Measurements from ENCODE around the gene RPTOR. TPM values are rescaled to one million over a fixed set of nuclear protein-coding genes. Genes with fewer than 3 reads are reported as not detected.

RPTOR gene
- polyA plus RNA-seq, 1 donor from 2014 or later: 8.0 TPM

DNA sequence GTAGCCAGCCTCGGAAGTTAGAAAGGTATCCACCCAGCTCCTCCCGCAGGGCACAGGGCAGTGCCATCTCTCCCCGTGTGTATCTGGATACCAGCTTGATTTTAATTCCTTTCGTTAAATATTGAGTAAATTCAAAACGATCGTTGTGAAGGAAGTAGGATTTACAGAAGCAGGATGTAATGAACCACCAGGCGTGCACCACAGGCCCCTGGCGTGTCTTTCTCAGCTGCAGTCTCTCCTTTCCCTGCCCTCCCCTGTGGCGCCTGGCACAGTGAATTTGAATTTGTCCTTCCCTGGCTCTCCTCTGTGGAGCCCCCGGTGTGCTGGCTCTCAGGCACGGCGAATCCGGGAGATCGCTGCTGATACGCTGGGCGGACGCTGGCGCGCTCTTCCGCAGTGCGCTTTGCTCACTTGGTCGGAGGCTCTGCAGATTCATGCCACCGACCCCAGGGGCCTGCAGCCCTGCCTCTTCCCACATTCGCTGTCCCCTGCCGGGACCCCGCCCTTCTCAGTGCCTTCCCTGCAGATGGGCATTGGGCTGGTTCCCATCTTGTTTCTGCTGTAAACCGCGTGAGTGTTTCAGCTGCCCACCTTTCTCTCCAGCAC is 164.6 kb downstream of the RPTOR start (continued):
- TF ChIP-seq, protein P1, sequence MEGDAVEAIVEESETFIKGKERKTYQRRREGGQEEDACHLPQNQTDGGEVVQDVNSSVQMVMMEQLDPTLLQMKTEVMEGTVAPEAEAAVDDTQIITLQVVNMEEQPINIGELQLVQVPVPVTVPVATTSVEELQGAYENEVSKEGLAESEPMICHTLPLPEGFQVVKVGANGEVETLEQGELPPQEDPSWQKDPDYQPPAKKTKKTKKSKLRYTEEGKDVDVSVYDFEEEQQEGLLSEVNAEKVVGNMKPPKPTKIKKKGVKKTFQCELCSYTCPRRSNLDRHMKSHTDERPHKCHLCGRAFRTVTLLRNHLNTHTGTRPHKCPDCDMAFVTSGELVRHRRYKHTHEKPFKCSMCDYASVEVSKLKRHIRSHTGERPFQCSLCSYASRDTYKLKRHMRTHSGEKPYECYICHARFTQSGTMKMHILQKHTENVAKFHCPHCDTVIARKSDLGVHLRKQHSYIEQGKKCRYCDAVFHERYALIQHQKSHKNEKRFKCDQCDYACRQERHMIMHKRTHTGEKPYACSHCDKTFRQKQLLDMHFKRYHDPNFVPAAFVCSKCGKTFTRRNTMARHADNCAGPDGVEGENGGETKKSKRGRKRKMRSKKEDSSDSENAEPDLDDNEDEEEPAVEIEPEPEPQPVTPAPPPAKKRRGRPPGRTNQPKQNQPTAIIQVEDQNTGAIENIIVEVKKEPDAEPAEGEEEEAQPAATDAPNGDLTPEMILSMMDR (IDR thresholded peaks at IDR 0.05; ENCODE audit: poor library complexity, severe bottlenecking): no peak
- TF ChIP-seq SMC3 (conservative IDR thresholded peaks at IDR 0.05; ENCODE audit: poor library complexity): no peak

- H3K27ac ChIP-seq (ENCODE audit: low read length): no peak overlapping the region
- H3K4me3 ChIP-seq (ENCODE audit: low read length): no peak overlapping the region
- TF ChIP-seq EZH2 (IDR thresholded peaks at IDR 0.05; ENCODE audit: borderline replicate concordance, insufficient read depth, low read length, poor library complexity, severe bottlenecking): no peak
- TF ChIP-seq TAF1 (IDR thresholded peaks at IDR 0.05; ENCODE audit: low read depth): no peak
- TF ChIP-seq MXI1 (conservative IDR thresholded peaks at IDR 0.05; ENCODE audit: poor library complexity, severe bottlenecking): no peak
- TF ChIP-seq EP300 (conservative IDR thresholded peaks at IDR 0.05; ENCODE audit: poor library complexity, severe bottlenecking): no peak
- no peak for TF ChIP-seq POLR2AphosphoS5 (IDR thresholded peaks at IDR 0.05)
- no peak for TF ChIP-seq REST (IDR thresholded peaks at IDR 0.05; ENCODE audit: borderline replicate concordance)
- TF ChIP-seq RAD21 (conservative IDR thresholded peaks at IDR 0.05): no peak
- TF ChIP-seq, protein P1 (IDR thresholded peaks at IDR 0.05; ENCODE audit: poor library complexity, severe bottlenecking): no peak
- TF ChIP-seq SMC3 (conservative IDR thresholded peaks at IDR 0.05; ENCODE audit: poor library complexity): no peak
- H3K36me3 ChIP-seq (ENCODE audit: insufficient read depth, low read length): no peaks in the 10 kb centered on the region
- H3K4me2 ChIP-seq (ENCODE audit: low read length): no peak overlapping the region
- H4K20me1 ChIP-seq (ENCODE audit: insufficient read depth): no peaks in the 10 kb centered on the region
- H2AFZ ChIP-seq (ENCODE audit: low read depth, low read length): no peak overlapping the region
- no peaks in the 10 kb centered on the region for H3K79me2 ChIP-seq (replicated peaks; ENCODE audit: insufficient read depth, low read length)
- H3K9me3 ChIP-seq (ENCODE audit: low read length): no peaks in the 10 kb centered on the region
- H3K9ac ChIP-seq (ENCODE audit: low read length): no peak overlapping the region
- H3F3A ChIP-seq (ENCODE audit: insufficient read depth, low read length, poor library complexity, severe bottlenecking): no peaks in the 10 kb centered on the region
- no peaks in the 10 kb centered on the region for H3K27me3 ChIP-seq (ENCODE audit: insufficient read depth, low read depth, low read length)
- H3K9me2 ChIP-seq (ENCODE audit: insufficient read depth, low read length): no peaks in the 10 kb centered on the region
Observed at GRCh38 chr17:80710714-80711302, 166.2 kb downstream of the RPTOR start.
